ENCODE data around the gene CCR9. TPM values are rescaled to one million over a fixed set of nuclear protein-coding genes. Genes with fewer than 3 reads are reported as not detected.

CCR9 gene
- polyA plus RNA-seq, 1 donor: not detected

- DNase-seq (ENCODE audit: low read depth): no peak
Observed at GRCh38 chr3:45907769-45908705, 21.7 kb downstream of the CCR9 start.

GRCh38 chr3:45908761-45909160 lies 22.4 kb downstream of the CCR9 start:
- no peak for DNase-seq (ENCODE audit: low read depth)

- no peak for DNase-seq (ENCODE audit: low read depth)
Observed at GRCh38 chr3:45909542-45909941, 23.2 kb downstream of the CCR9 start.

GRCh38 chr3:45910892-45911291 lies 24.5 kb downstream of the CCR9 start:
- no peak for DNase-seq (ENCODE audit: low read depth)

GRCh38 chr3:45911511-45912226 lies 25.3 kb downstream of the CCR9 start:
- no peak for DNase-seq (ENCODE audit: low read depth)

- no peak for DNase-seq (ENCODE audit: low read depth)
Observed at GRCh38 chr3:45912435-45912834, 26.1 kb downstream of the CCR9 start.

- DNase-seq (ENCODE audit: low read depth): no peak
Observed at GRCh38 chr3:45914362-45915058, 28.2 kb downstream of the CCR9 start.

GRCh38 chr3:45915059-45915439 lies 28.7 kb downstream of the CCR9 start:
- no peak for DNase-seq (ENCODE audit: low read depth)

- DNase-seq (ENCODE audit: low read depth): no peak
Observed at GRCh38 chr3:45915518-45916231, 29.3 kb downstream of the CCR9 start.

GRCh38 chr3:45917146-45917898 lies 31.0 kb downstream of the CCR9 start:
- DNase-seq (ENCODE audit: low read depth): no peak

- DNase-seq (ENCODE audit: low read depth): no peak
Observed at GRCh38 chr3:45921158-45922038, 35.1 kb downstream of the CCR9 start.

GRCh38 chr3:45922039-45922326 lies 35.6 kb downstream of the CCR9 start:
- no peak for DNase-seq (ENCODE audit: low read depth)

GRCh38 chr3:45922950-45923590 lies 36.7 kb downstream of the CCR9 start:
- DNase-seq (ENCODE audit: low read depth): no peak

GRCh38 chr3:45923755-45924154 lies 37.4 kb downstream of the CCR9 start:
- no peak for DNase-seq (ENCODE audit: low read depth)

GRCh38 chr3:45927881-45928280 lies 41.5 kb downstream of the CCR9 start:
- no peak for DNase-seq (ENCODE audit: low read depth)

- no peak for DNase-seq (ENCODE audit: low read depth)
Observed at GRCh38 chr3:45929042-45929679, 42.8 kb downstream of the CCR9 start.

GRCh38 chr3:45931496-45931895 lies 45.2 kb downstream of the CCR9 start:
- no peak for DNase-seq (ENCODE audit: low read depth)

GRCh38 chr3:45932112-45932511 lies 45.8 kb downstream of the CCR9 start:
- no peak for DNase-seq (ENCODE audit: low read depth)

- DNase-seq (ENCODE audit: low read depth): no peak
Observed at GRCh38 chr3:45933591-45933990, 47.2 kb downstream of the CCR9 start.

Measured in forelimb muscle (tissue), 1 donor.